NK-92 (cell line): ENCODE results near the gene OR2AG2.

Experiments used
- DNase-seq: peaks from one replicate; lab custom pipeline; 2025; ENCODE audit not compliant: unreplicated experiment; lab: John Stamatoyannopoulos, UW

The OR2AG2 gene

GRCh38 chr11:6742260-6742659 is 29.5 kb downstream of the OR2AG2 start:
- no peak for DNase-seq

GRCh38 chr11:6738590-6738989 is 33.2 kb downstream of the OR2AG2 start:
- DNase-seq, result no peak

GRCh38 chr11:6737872-6738466 is 33.8 kb downstream of the OR2AG2 start:
- no peak for DNase-seq

- DNase-seq, result no peak
Measured at GRCh38 chr11:6736495-6737121, 35.2 kb downstream of the OR2AG2 start.

GRCh38 chr11:6735306-6735705 is 36.5 kb downstream of the OR2AG2 start:
- DNase-seq, result no peak

DNA sequence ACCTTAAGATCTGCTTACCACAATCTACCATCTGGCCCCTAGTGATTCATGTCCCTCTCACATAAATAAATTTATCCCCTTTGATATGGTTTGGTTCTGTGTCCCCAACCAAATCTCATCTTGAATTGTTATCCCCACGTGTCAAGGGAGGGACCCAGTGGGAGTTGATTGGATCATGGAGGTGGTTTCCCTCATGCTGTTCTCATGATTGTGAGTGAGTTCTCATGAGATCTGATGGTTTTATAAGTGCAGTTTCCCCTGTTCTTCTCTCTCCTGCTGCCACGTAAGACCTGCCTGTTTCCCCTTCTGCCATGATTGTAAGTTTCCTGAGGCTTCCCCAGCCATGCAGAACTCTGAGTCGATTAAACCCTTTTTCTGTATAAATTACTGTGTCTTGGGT is 37.2 kb downstream of the OR2AG2 start:
- DNase-seq, result no peak

GRCh38 chr11:6733326-6734275 is 38.2 kb downstream of the OR2AG2 start:
- no peak for DNase-seq

DNA sequence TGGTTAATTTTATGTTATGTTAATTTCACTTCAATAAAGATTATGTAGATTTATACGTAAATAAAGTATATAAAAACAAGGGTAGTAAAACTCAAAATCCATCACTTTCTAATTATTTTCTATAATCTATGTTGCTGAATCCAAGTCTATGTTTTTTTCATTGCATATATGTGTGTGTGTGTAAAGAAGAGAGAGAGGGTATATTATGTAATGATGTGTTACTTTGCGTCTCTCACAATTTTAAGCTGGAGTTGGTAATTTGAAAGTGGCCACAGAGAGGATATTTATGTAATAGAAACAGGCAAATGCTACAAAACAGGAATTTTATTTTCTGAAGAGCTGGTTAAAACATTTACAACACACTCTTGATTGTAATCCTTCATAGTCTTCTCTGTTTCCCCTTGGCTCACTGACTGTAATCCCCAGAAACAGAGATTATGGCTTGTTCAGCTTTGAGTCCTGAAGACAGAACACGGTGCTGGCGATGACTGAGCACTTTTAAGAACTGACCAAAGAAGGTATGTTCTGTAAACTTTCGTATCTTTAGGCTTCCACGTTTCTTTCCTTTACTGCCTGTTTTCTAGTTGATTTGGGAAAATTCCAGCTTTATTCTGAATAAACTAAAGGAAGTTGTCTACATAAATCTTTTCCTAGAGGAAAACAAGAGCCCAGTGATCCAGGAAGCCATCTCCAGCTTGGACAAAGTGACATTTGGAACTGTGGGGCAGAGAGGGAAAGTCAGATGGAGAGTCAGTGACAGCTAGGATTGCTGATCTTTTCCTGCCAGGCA is 43.6 kb downstream of the OR2AG2 start:
- no peak for DNase-seq

DNA sequence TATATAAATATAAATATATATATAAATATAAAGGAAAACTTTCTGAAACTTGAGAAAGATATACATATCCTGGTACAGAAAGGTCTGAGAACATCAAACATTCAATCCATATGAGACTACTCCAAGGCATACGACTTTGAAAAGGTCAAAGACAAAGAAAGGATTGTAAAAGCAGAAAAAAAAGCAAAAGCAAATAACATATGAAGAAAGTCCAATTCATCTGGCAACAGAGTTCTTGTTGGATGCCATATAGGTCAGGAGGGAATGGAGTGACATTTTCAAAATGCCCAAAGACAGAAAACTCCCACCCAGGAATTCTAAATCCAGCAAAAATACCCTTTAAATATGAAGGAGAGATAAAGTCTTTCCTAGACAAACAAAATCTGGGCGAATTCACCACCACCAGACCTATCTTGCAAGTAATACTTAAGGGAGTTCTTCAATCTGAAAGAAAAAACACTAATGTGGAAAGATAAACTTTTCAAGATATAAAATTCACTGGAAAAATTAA is 46.3 kb downstream of the OR2AG2 start:
- no peak for DNase-seq

GRCh38 chr11:6724013-6724412 is 47.8 kb downstream of the OR2AG2 start:
- no peak for DNase-seq

DNA sequence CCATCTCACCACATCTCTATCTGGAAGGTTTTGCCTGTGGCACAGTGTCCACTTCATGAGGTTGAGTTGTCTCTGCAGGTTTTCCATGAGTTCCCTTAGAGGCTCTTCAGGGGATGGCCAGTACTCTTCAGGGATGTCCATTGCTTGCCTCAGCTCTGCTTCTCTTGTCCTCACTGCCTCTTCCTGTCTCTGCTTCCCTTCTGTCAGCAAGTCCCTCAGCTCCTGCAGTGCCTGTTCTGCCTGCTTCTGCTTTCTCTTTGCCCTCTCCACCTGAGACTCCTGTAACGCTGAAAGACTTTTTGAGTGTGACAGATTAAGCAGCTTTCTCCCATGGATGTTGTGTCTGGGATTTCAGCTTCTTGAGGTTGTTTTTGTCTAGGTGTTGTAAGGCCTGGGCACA is 50.4 kb downstream of the OR2AG2 start:
- DNase-seq, result no peak

DNA sequence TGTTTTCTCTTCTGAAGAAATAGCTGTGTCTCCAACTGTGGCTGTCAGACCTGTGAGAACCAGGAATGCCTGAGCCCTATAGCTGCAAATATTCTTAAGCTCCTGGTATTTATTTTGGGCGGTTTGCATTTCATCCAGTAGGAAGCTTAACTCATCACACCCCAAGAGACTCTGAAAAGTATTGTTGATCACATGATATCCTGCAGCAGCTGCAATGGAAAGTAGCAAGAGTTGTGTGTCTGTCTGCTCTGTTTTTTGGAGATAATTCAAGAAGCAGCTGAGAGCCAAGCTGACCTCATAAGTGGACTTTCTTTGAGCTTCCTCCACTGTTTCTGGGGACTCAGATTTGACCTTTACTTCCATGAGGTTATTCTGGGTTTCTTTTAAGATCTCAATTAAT is 52.2 kb downstream of the OR2AG2 start:
- DNase-seq, result no peak

- DNase-seq, result no peak
Measured at GRCh38 chr11:6717426-6717825, 54.4 kb downstream of the OR2AG2 start.
